Smooth muscle cell (in vitro differentiated cells): ENCODE results near the gene ANXA4. TPM values are rescaled to one million over a fixed set of nuclear protein-coding genes. Genes with fewer than 3 reads are reported as not detected.
"Not testable (repeated sequence)": the region's sequence is repeated elsewhere in the genome, so short reads cannot be mapped to it uniquely, and the experiment has no call there.

Source experiments
- DNase-seq: peaks from one replicate; lab custom pipeline; 2025; ENCODE audit not compliant: unreplicated experiment; lab: John Stamatoyannopoulos, UW
- H2AFZ ChIP-seq: fragments of 200-600 bp; sonication (generic); 2 replicates; pipeline ENCODE4 v1.6.0; 2016; ENCODE audit warnings: antibody characterized with exemption, low read depth, mild to moderate bottlenecking
- H3F3A ChIP-seq: fragments of 200-600 bp; sonication (generic); 2 replicates; pipeline ENCODE4 v1.6.0; 2017; ENCODE audit warnings: antibody characterized with exemption, low read depth
- H3K27ac ChIP-seq: fragments of 200-600 bp; sonication (generic); 2 replicates; pipeline ENCODE4 v1.5.1; 2016; ENCODE audit warnings: low read depth, mild to moderate bottlenecking
- H3K27me3 ChIP-seq: fragments of 200-600 bp; sonication (generic); 2 replicates; pipeline ENCODE4 v1.6.1; 2016; ENCODE audit warnings: low read depth, mild to moderate bottlenecking
- H3K36me3 ChIP-seq: fragments of 200-600 bp; sonication (generic); 2 replicates; pipeline ENCODE4 v1.5.1; 2016; ENCODE audit warnings: low read depth
- H3K4me1 ChIP-seq: fragments of 200-600 bp; sonication (generic); 2 replicates; pipeline ENCODE4 v1.5.1; 2016; ENCODE audit warnings: low read depth
- H3K4me2 ChIP-seq: fragments of 200-600 bp; sonication (generic); 2 replicates; pipeline ENCODE4 v1.6.0; 2016; ENCODE audit warnings: mild to moderate bottlenecking
- H3K4me3 ChIP-seq: fragments of 200-600 bp; sonication (generic); 2 replicates; pipeline ENCODE4 v1.5.1; 2016; ENCODE audit warnings: mild to moderate bottlenecking
- H3K79me2 ChIP-seq: fragments of 200-600 bp; sonication (generic); 2 replicates; pipeline ENCODE4 v1.6.0; 2016; ENCODE audit warnings: low read depth, mild to moderate bottlenecking
- H3K9ac ChIP-seq: fragments of 200-600 bp; sonication (generic); 2 replicates; pipeline ENCODE4 v1.6.0; 2016; ENCODE audit warnings: low read depth
- H3K9me3 ChIP-seq: fragments of 200-600 bp; sonication (generic); replicated peaks from 2 replicates; pipeline ENCODE4 v1.5.1; 2016; ENCODE audit warnings: low read depth
- H4K20me1 ChIP-seq: fragments of 200-600 bp; sonication (generic); 2 replicates; pipeline ENCODE4 v1.6.0; 2016; ENCODE audit warnings: low read depth
- WGBS: methylation state at CpG from one replicate; pipeline ENCODE4 v1.1.7; 2016; ENCODE audit warnings: low lambda C conversion rate; 5-methylcytosine and 5-hydroxymethylcytosine counted together
- polyA plus RNA-seq: library from polyadenylated mRNA; unstranded; fragments of >200 nt; fragmentation: Nextera tagmentation; extraction: Ambion mirVana; gene quantifications from 2 replicates; pipeline ENCODE4 v1.2.1, GENCODE V29; 2016
- total RNA-seq: library from RNA; depleted of rRNA; stranded (reverse); fragments of >200 nt; gene quantifications from 2 replicates; pipeline ENCODE4 v1.2.3, GENCODE V29; 2014
- TF ChIP-seq, protein P1 (sequence below): fragments of 200-600 bp; sonication (generic); IDR thresholded peaks from 2 replicates; pipeline ENCODE4 v1.5.1; 2017; ENCODE audit warnings: borderline replicate concordance, mild to moderate bottlenecking, antibody characterized with exemption; ENCODE audit not compliant: insufficient read depth, poor library complexity, severe bottlenecking

ANXA4 gene
- total and polyA plus RNA-seq, 2 experiments from 2014 or later = 14.7 to 32.8 TPM

- Histone ChIP-seq H3K4me2 (peak overlapping the region; percentile 98), H2AFZ (peak overlapping the region; percentile 89), H3K36me3 (no peaks in the 10 kb centered on the region), H3K9ac (peak overlapping the region; percentile 63), H3K27me3 (no peaks in the 10 kb centered on the region), H3K4me3 (peak overlapping the region; percentile 95), H3F3A (no peaks in the 10 kb centered on the region), H3K9me3 (no peaks in the 10 kb centered on the region), H3K4me1 (peaks cover 17% of the 10 kb centered on the region), H3K79me2 (peaks cover 48% of the 10 kb centered on the region), H3K27ac (peak overlapping the region; percentile 15), H4K20me1 (peaks cover 9% of the 10 kb centered on the region)
- WGBS = 2% methylated on average over 45 of the region's 45 CpGs
- DNase-seq = no peak
- TF ChIP-seq, protein P1, sequence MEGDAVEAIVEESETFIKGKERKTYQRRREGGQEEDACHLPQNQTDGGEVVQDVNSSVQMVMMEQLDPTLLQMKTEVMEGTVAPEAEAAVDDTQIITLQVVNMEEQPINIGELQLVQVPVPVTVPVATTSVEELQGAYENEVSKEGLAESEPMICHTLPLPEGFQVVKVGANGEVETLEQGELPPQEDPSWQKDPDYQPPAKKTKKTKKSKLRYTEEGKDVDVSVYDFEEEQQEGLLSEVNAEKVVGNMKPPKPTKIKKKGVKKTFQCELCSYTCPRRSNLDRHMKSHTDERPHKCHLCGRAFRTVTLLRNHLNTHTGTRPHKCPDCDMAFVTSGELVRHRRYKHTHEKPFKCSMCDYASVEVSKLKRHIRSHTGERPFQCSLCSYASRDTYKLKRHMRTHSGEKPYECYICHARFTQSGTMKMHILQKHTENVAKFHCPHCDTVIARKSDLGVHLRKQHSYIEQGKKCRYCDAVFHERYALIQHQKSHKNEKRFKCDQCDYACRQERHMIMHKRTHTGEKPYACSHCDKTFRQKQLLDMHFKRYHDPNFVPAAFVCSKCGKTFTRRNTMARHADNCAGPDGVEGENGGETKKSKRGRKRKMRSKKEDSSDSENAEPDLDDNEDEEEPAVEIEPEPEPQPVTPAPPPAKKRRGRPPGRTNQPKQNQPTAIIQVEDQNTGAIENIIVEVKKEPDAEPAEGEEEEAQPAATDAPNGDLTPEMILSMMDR = no peak
Measured at GRCh38 chr2:69830045-69830905, 88.3 kb downstream of the ANXA4 start.

DNA sequence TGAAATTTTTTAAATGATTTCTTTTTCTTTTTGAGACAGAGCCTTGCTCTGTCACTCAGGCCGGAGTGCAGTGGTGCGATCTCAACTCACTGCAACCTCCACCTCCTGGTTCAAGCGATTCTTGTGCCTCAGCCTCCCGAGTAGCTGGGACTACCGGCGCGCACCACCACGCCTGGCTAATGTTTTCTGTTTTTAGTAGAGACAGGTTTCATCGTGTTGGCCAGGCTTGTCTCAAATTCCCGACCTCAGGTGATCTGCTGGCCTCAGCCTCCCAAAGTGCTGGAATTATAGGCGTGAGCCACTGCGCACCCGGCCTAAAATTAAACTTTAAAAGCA, 88.9 kb downstream of the ANXA4 start:
- Histone ChIP-seq H3K79me2 (peaks cover 51% of the 10 kb centered on the region), H3K4me2 (peak overlapping the region; percentile 98), H3K4me3 (peak overlapping the region; percentile 95), H4K20me1 (peaks cover 12% of the 10 kb centered on the region), H3K4me1 (peaks cover 17% of the 10 kb centered on the region)
- WGBS = 89% methylated on average over 13 of the region's 13 CpGs
- not testable (repeated sequence) for H3F3A ChIP-seq, H3K27me3 ChIP-seq, H3K9ac ChIP-seq, DNase-seq, H3K36me3 ChIP-seq, H2AFZ ChIP-seq, H3K9me3 ChIP-seq, H3K27ac ChIP-seq

- Histone ChIP-seq H3F3A (no peaks in the 10 kb centered on the region), H3K4me2 (peak overlapping the region; percentile 98), H3K79me2 (peaks cover 56% of the 10 kb centered on the region), H3K27ac (no peak overlapping the region), H3K9ac (no peak overlapping the region), H4K20me1 (peaks cover 17% of the 10 kb centered on the region), H3K4me3 (peak overlapping the region; percentile 95), H3K9me3 (no peaks in the 10 kb centered on the region), H3K27me3 (no peaks in the 10 kb centered on the region), H3K36me3 (no peaks in the 10 kb centered on the region), H3K4me1 (peaks cover 17% of the 10 kb centered on the region), H2AFZ (no peak overlapping the region)
- no peak for DNase-seq
- TF ChIP-seq, protein P1 = no peak
- WGBS = 83% methylated on average over 6 of the region's 6 CpGs
Measured at GRCh38 chr2:69831354-69831905, 89.5 kb downstream of the ANXA4 start.

GRCh38 chr2:69833752-69834151, 91.8 kb downstream of the ANXA4 start:
- Histone ChIP-seq H3K9ac (no peak overlapping the region), H3K79me2 (peaks cover 56% of the 10 kb centered on the region), H4K20me1 (peaks cover 20% of the 10 kb centered on the region), H3K27me3 (no peaks in the 10 kb centered on the region), H3K4me1 (peaks cover 17% of the 10 kb centered on the region), H3K27ac (no peak overlapping the region), H3K4me2 (no peak overlapping the region), H3K36me3 (no peaks in the 10 kb centered on the region), H2AFZ (no peak overlapping the region), H3K4me3 (no peak overlapping the region), H3F3A (no peaks in the 10 kb centered on the region), H3K9me3 (no peaks in the 10 kb centered on the region)
- no peak for DNase-seq
- 88% methylated on average over 3 of the region's 3 CpGs for WGBS
- TF ChIP-seq, protein P1 = no peak
